T-helper 22 cell (primary cell): ENCODE data around the gene DCLRE1B.

Experiments
- DNase-seq: peaks from one replicate; pipeline ENCODE4 v3.0.0-alpha.2; 2020; ENCODE audit warnings: low read depth

DCLRE1B gene

GRCh38 chr1:113904674-113905434 lies at the start of gene DCLRE1B, which contains the start of gene AP4B1:
TSS of gene DCLRE1B (plus strand) at chr1:113905326. CDS start at chr1:113905587, 261 bp downstream.
TSS of gene AP4B1 (minus strand) at chr1:113904799. CDS start at chr1:113904717, 82 bp downstream.
- DNase-seq, result peak; percentile 97

- DNase-seq, result no peak
These were observed 49.3 kb upstream of the DCLRE1B start for GRCh38 chr1:113855630-113856400.

- DNase-seq, result no peak
These were observed 48.7 kb upstream of the DCLRE1B start for GRCh38 chr1:113856401-113856790.

GRCh38 chr1:113857776-113858175 lies 47.4 kb upstream of the DCLRE1B start:
- DNase-seq, result no peak

GRCh38 chr1:113858418-113858817 lies 46.7 kb upstream of the DCLRE1B start:
- DNase-seq, result no peak

GRCh38 chr1:113858982-113859381 lies 46.1 kb upstream of the DCLRE1B start:
- DNase-seq, result no peak

GRCh38 chr1:113859478-113860175 lies 45.5 kb upstream of the DCLRE1B start:
- no peak for DNase-seq

- no peak for DNase-seq
These were observed 44.2 kb upstream of the DCLRE1B start for GRCh38 chr1:113860891-113861290.

GRCh38 chr1:113861641-113862040 lies 43.5 kb upstream of the DCLRE1B start:
- DNase-seq, result no peak

- DNase-seq, result no peak
These were observed 36.6 kb upstream of the DCLRE1B start for GRCh38 chr1:113868387-113869083.

- no peak for DNase-seq
These were observed 34.3 kb upstream of the DCLRE1B start for GRCh38 chr1:113870778-113871177.

GRCh38 chr1:113871597-113872113 lies 33.5 kb upstream of the DCLRE1B start, which contains the start of gene PTPN22:
TSS of gene PTPN22 (minus strand) at chr1:113871712.
- DNase-seq, result peak; percentile 79

GRCh38 chr1:113872219-113872935 lies 32.7 kb upstream of the DCLRE1B start:
- no peak for DNase-seq

- no peak for DNase-seq
These were observed 30.9 kb upstream of the DCLRE1B start for GRCh38 chr1:113874012-113874879.

- DNase-seq, result no peak
These were observed 29.4 kb upstream of the DCLRE1B start for GRCh38 chr1:113875714-113876113.

GRCh38 chr1:113876176-113876575 lies 28.9 kb upstream of the DCLRE1B start:
- DNase-seq, result no peak

- no peak for DNase-seq
These were observed 25.4 kb upstream of the DCLRE1B start for GRCh38 chr1:113879739-113880038.

GRCh38 chr1:113881661-113882060 lies 23.5 kb upstream of the DCLRE1B start:
- DNase-seq, result no peak

- no peak for DNase-seq
These were observed 18.4 kb upstream of the DCLRE1B start for GRCh38 chr1:113886417-113887401.
